22Rv1 (cell line): ENCODE measurements around the gene MOSPD3.

ENCODE experiments used
- ZFX ChIP-seq: fragments of 450-650 bp; IDR thresholded peaks from 2 replicates; pipeline ENCODE4 v1.6.1; 2017; ENCODE audit warnings: antibody characterized with exemption, borderline replicate concordance
- TF ChIP-seq, protein P1 (sequence below): fragments of 450-650 bp; IDR thresholded peaks from 2 replicates; pipeline ENCODE4 v1.5.1; 2017; ENCODE audit warnings: mild to moderate bottlenecking

- TF ChIP-seq, protein P1, sequence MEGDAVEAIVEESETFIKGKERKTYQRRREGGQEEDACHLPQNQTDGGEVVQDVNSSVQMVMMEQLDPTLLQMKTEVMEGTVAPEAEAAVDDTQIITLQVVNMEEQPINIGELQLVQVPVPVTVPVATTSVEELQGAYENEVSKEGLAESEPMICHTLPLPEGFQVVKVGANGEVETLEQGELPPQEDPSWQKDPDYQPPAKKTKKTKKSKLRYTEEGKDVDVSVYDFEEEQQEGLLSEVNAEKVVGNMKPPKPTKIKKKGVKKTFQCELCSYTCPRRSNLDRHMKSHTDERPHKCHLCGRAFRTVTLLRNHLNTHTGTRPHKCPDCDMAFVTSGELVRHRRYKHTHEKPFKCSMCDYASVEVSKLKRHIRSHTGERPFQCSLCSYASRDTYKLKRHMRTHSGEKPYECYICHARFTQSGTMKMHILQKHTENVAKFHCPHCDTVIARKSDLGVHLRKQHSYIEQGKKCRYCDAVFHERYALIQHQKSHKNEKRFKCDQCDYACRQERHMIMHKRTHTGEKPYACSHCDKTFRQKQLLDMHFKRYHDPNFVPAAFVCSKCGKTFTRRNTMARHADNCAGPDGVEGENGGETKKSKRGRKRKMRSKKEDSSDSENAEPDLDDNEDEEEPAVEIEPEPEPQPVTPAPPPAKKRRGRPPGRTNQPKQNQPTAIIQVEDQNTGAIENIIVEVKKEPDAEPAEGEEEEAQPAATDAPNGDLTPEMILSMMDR = no peak
- no peak for TF ChIP-seq ZFX
Measured at GRCh38 chr7:100572281-100572948, 39.9 kb upstream of the MOSPD3 start.
